Liver (tissue), 9 donors: ENCODE data around the gene GASK1B. TPM values are rescaled to one million over a fixed set of nuclear protein-coding genes. Genes with fewer than 3 reads are reported as not detected.

Experiments
- DNase-seq: peaks from one replicate; pipeline ENCODE4 v3.0.0-alpha.2; 2017; ENCODE audit warnings: low spot score
- H3K27ac ChIP-seq, 2 donors: one replicate each; pipeline ENCODE4 v1.7.0; 2013; ENCODE audit warnings: inconsistent platforms in 2 of 2, low read length in 2 of 2, control low read depth in 1 of 2, low read depth in 1 of 2, mild to moderate bottlenecking in 1 of 2
- H3K27me3 ChIP-seq, 4 donors: one replicate each; pipeline versions ENCODE4 v1.6.1 to v1.7.0; 2013; ENCODE audit warnings: low read length in 3 of 4, inconsistent platforms in 1 of 4, mild to moderate bottlenecking in 1 of 4, moderate library complexity in 1 of 4; ENCODE audit not compliant: control insufficient read depth in 4 of 4, insufficient read depth in 4 of 4
- H3K36me3 ChIP-seq, 4 donors: one replicate each; pipeline versions ENCODE4 v1.6.1 to v1.7.0; 2013; ENCODE audit warnings: low read length in 3 of 4, mild to moderate bottlenecking in 3 of 4, low read depth in 1 of 4, moderate library complexity in 1 of 4; ENCODE audit not compliant: control insufficient read depth in 4 of 4, insufficient read depth in 3 of 4
- H3K4me1 ChIP-seq, 4 donors: one replicate each; pipeline versions ENCODE4 v1.6.1 to v1.7.0; 2013; ENCODE audit warnings: low read length in 3 of 4, mild to moderate bottlenecking in 3 of 4, moderate library complexity in 1 of 4; ENCODE audit not compliant: control insufficient read depth in 4 of 4, insufficient read depth in 4 of 4
- H3K4me3 ChIP-seq, 3 donors: one replicate each; pipeline versions ENCODE4 v1.6.1 to v1.7.0; 2013; ENCODE audit warnings: low read length in 3 of 3, control low read depth in 1 of 3, low read depth in 1 of 3, mild to moderate bottlenecking in 1 of 3
- H3K9ac ChIP-seq, 2 donors: one replicate each; pipeline ENCODE4 v1.7.0; 2013; ENCODE audit warnings: low read length in 2 of 2, mild to moderate bottlenecking in 2 of 2, moderate library complexity in 2 of 2, control low read depth in 1 of 2, low read depth in 1 of 2
- H3K9me3 ChIP-seq, 4 donors: one replicate each; pipeline versions ENCODE4 v1.6.1 to v1.7.0; 2013; ENCODE audit warnings: low read length in 3 of 4; ENCODE audit not compliant: control insufficient read depth in 4 of 4
- ATF3 ChIP-seq: IDR thresholded peaks from 2 replicates; pipeline ENCODE4 v1.6.1; 2016; ENCODE audit warnings: antibody characterized with exemption
- EGR1 ChIP-seq, 2 donors: IDR thresholded peaks; 2 replicates each; pipeline ENCODE4 v1.6.1; 2016 to 2018; ENCODE audit warnings: antibody characterized with exemption in 2 of 2, low read depth in 2 of 2
- GABPA ChIP-seq, 2 donors: IDR thresholded peaks in 1 of 2; conservative IDR thresholded peaks in 1 of 2; 2 replicates each; pipeline ENCODE4 v1.6.1; 2016; ENCODE audit warnings: antibody characterized with exemption in 2 of 2, mild to moderate bottlenecking in 1 of 2, moderate library complexity in 1 of 2
- HNF4G ChIP-seq: IDR thresholded peaks from 2 replicates; pipeline ENCODE4 v1.6.1; 2016; ENCODE audit warnings: antibody characterized with exemption
- JUND ChIP-seq, 2 donors: IDR thresholded peaks; 2 replicates each; pipeline ENCODE4 v1.6.1; 2016; ENCODE audit warnings: antibody characterized with exemption in 2 of 2
- NR2F2 ChIP-seq: IDR thresholded peaks from 2 replicates; pipeline ENCODE4 v1.6.1; 2016; ENCODE audit warnings: antibody characterized with exemption
- REST ChIP-seq: IDR thresholded peaks from 2 replicates; pipeline ENCODE4 v1.6.1; 2016; ENCODE audit warnings: antibody characterized with exemption, mild to moderate bottlenecking
- RXRA ChIP-seq, 2 donors: IDR thresholded peaks; 2 replicates each; pipeline ENCODE4 v1.6.1; 2017 to 2018; ENCODE audit warnings: antibody characterized with exemption in 2 of 2, mild to moderate bottlenecking in 1 of 2
- SP1 ChIP-seq: IDR thresholded peaks from 2 replicates; pipeline ENCODE4 v1.6.1; 2018; ENCODE audit warnings: antibody characterized with exemption, mild to moderate bottlenecking
- TAF1 ChIP-seq: conservative IDR thresholded peaks from 2 replicates; pipeline ENCODE4 v1.6.1; 2016; ENCODE audit warnings: antibody characterized with exemption, mild to moderate bottlenecking
- YY1 ChIP-seq: IDR thresholded peaks from 2 replicates; pipeline ENCODE4 v1.6.1; 2016; ENCODE audit warnings: antibody characterized with exemption, mild to moderate bottlenecking
- ZBTB33 ChIP-seq: IDR thresholded peaks from 2 replicates; pipeline ENCODE4 v1.6.1; 2016; ENCODE audit warnings: antibody characterized with exemption
- WGBS: extraction: QIAGEN DNeasy Blood & Tissue Kit; methylation state at CpG from one replicate; pipeline ENCODE4 v1.1.7; 2013; 5-methylcytosine and 5-hydroxymethylcytosine counted together
- polyA plus RNA-seq, 2 donors: library from polyadenylated mRNA; stranded (reverse) in 1 of 2; unstranded in 1 of 2; fragments of 200-250 nt in 1 of 2; fragments of >200 nt in 1 of 2; fragmentation: Nextera tagmentation in 1 of 2; extraction: Ambion mirVana in 1 of 2; gene quantifications; one replicate each; pipeline versions ENCODE4 v1.2.1 to v1.2.3, GENCODE V29; 2013 to 2015
- total RNA-seq, 2 donors: library from RNA; depleted of rRNA; stranded (reverse); fragments of >200 nt; gene quantifications; one replicate each; pipeline ENCODE4 v1.2.3, GENCODE V29; 2014
- donor health status: healthy.
- donor health status: healthy.
- donor health status: healthy.
- donor health status: healthy.
- donor health status: healthy.

GASK1B gene
- total and polyA plus RNA-seq, 4 donors: 1.3 to 8.2 (median 4.4) TPM

- 81% methylated on average over 5 of the region's 5 CpGs for WGBS
- H3K27ac ChIP-seq: no peak overlapping the region
- H3K4me1 ChIP-seq: no peaks in the 10 kb centered on the region
- DNase-seq: no peak
- TF ChIP-seq NR2F2: no peak
- no peak for TF ChIP-seq TAF1
- no peak for TF ChIP-seq ZBTB33
- no peak for TF ChIP-seq SP1
- no peak for TF ChIP-seq REST
- TF ChIP-seq HNF4G: no peak
- no peak for TF ChIP-seq RXRA (IDR thresholded peaks at IDR 0.05)
- no peak overlapping the region for H3K4me3 ChIP-seq
- H3K36me3 ChIP-seq: no peaks in the 10 kb centered on the region
- H3K27me3 ChIP-seq: no peaks in the 10 kb centered on the region
- no peaks in the 10 kb centered on the region for H3K9me3 ChIP-seq
- no peak overlapping the region for H3K9ac ChIP-seq
Observed at GRCh38 chr4:158162631-158163030, 10.2 kb downstream of the GASK1B start.

- Histone ChIP-seq H3K27me3 (no peaks in the 10 kb centered on the region), H3K36me3 (no peaks in the 10 kb centered on the region), H3K9me3 (no peaks in the 10 kb centered on the region), H3K9ac (no peak overlapping the region), H3K4me1 (no peaks in the 10 kb centered on the region), H3K4me3 (no peak overlapping the region), H3K27ac (peak overlapping the region in 1 of 2 donors; percentile 33)
- TF ChIP-seq JUND (IDR thresholded peaks at IDR 0.05) (peak in 1 of 2 donors; percentile 20), HNF4G (no peak)
- WGBS: 48% methylated on average over 6 of the region's 6 CpGs
- no peak for DNase-seq
Observed at GRCh38 chr4:158161551-158162354, 11.1 kb downstream of the GASK1B start.

GRCh38 chr4:158159718-158160094, 13.1 kb downstream of the GASK1B start:
- no peaks in the 10 kb centered on the region for H3K27me3 ChIP-seq
- 68% methylated on average over 4 of the region's 4 CpGs for WGBS
- DNase-seq: no peak
- no peak for TF ChIP-seq ATF3
- TF ChIP-seq EGR1 (IDR thresholded peaks at IDR 0.05; ENCODE audit: low read depth in 2 of 2): no peak
- no peak for TF ChIP-seq GABPA (IDR thresholded peaks at IDR 0.05 in 1 of 2, conservative IDR thresholded peaks at IDR 0.05 in 1 of 2)
- TF ChIP-seq HNF4G: no peak
- no peak for TF ChIP-seq RXRA (IDR thresholded peaks at IDR 0.05)
- TF ChIP-seq YY1: no peak
- H3K4me1 ChIP-seq: no peaks in the 10 kb centered on the region
- no peak overlapping the region for H3K9ac ChIP-seq
- no peak overlapping the region for H3K27ac ChIP-seq
- H3K4me3 ChIP-seq: no peak overlapping the region
- H3K36me3 ChIP-seq: no peaks in the 10 kb centered on the region
- H3K9me3 ChIP-seq: no peaks in the 10 kb centered on the region
